GM18858 (cell line): ENCODE results near the gene DLG5.
"Not testable (repeated sequence)": the region's sequence is repeated elsewhere in the genome, so short reads cannot be mapped to it uniquely, and the experiment has no call there.

Experiments
- ATAC-seq: cut with Tn5 transposase; IDR thresholded peaks from one replicate; pipeline ENCODE4 v1.9.1; 2021; ENCODE audit not compliant: unreplicated experiment

Gene DLG5

DNA sequence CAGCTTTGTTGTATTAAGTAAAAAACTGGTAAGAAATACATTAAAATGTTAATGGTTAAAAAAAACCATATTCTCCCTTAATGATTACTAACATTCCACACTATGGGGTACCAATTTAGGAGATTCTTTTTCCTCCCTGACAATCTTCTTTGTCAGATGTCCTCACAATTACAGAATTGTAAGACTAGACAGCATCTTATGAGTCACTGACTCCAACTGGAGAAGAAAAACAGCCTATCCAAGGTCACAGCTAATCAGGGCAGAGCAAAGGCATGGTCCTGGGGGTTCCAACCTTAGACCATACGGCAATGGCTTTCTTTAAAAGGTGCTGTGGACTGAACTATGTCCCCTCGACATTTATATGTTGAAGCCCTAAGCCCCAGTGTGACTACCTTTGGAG, 127.6 kb downstream of the DLG5 start:
- no peak for ATAC-seq

DNA sequence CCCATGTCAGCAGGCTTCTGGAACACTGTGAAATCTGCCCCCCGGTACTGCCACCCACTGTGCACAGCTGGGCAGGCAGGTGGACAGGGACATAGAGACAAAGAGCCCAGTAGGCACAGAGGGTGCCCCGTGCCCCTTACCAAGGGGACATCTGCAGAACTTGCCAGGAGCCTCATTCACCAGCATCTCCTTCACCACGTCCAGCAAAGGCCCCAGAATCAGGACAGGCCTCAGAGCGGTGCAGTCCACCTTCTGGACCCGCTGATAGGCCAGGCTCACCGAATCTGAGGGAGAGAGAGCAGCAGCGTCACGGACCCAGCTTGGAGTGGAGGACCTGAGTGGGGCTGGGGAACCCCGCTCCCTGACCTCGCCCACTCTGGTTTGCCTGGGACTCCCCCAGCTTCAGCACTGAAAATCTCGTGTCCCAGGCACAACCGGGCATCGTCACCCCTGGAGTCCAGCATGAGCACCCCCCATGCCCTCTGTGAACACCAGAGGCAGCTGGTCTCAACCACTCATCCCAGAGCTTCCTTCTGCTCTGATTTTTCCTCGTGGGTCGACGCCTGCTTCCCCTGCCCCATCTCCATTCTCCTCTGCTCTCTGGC, 130.1 kb downstream of the DLG5 start:
- ATAC-seq = no peak

DNA sequence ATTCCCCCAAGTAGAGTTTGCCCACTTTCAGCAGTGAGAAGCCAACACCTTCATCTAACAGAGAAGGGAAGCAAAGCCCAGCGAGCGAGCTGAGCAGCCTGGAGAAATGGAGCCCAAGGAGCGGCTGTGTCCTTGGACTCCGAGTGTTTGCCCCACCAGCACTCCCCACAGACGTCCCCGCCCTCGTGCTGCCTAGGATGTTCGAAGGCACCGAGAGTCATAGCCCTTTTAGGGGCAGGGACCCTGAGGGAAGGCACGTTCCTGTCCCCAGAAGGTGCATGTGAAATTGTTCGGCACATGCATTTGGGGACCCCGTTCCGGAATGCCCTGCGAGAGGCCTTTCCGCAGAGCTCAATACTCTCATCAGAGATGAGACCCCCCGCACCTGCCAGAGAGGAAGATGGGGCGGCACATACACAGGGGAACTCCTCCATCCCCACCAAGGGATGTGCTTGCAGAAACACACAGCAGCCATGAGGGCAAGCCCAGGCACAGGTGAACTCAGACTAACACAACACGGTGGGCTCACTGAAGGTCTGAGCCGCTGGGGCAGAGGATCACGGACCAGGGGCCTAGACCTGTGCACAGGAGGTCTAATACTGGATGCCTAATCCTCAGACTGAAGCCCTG, 131.0 kb downstream of the DLG5 start:
- no peak for ATAC-seq

DNA sequence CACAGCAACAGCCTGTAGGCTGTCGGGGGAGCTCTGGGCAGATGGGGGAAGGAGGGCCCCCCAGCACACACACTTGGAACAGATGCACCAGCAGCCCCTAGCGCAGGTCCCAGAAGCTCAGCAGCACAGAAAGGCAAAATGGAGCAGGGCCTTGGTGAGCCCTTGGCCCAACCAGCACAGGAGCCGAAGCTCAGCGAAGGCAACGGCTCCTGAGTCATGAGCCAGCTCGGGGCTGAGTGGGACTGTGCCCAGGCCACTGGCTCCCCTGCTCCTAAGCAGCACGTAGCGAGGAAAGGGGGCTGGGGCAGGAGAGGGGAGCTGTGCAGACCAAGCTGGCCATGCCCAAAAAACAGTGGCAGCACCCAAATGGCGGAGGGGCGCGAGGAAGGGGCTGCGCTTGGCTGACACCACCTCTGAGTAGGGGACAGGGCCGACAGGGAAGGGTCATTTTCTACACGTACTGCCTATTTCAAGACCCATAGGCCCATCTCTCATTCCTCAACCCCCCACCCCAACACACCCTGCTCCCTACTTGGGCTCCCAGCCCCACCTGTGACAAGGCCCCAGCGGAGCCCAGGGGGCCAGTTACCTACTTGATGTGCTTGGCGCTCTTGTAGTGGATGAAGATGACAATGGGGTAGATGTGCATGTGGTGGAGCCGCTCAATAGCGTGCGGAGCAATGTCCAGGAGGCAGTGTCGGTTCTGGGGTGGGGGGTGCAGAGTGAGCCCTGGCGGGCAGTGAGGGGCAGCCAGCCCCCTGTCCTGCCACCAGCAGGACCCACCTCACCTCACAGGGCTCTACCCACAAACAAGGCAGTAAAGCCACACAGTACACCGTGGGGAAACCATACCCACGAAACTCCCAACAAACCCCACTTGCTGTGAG, 132.1 kb downstream of the DLG5 start:
- ATAC-seq = no peak

DNA sequence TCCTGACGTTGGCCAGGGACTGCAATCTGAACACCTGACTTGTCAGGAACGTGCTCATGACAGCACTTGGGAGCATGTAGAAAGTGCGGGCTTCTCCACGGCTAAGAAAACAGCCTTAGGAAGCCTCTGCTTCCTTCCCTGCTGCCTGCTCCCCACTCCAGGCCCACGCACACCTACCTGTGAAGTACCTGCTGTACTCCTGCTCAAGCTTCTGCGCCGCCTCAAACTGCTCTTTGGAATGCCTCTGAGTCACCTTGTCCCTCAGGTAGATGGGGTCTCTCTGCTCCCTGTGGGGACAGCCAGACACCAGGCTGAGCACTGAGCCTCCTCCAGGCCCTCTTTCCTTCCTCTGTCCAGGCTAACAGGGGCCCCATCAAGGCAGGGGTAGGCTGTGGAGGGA, 132.7 kb downstream of the DLG5 start:
- ATAC-seq = no peak

DNA sequence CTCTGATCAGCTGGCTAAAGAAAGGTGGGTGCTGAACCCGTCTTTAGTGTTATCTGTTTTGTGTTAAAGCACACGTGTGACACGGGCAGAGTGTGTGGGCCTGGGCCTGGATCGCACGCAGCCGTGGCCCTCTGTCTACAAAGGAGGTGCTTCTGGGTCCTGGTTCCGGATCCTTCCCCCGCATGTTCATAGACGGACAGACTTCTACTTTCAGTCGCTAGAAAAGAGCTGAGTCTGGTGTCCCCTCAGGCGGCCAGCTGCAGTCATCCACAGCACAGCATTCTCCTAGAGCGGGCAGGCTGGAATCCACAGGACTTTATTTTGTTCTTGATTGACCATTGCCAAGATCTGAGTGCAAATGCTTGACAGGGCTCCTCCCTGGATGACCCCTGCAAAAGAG, 134.4 kb downstream of the DLG5 start:
- ATAC-seq = no peak

DNA sequence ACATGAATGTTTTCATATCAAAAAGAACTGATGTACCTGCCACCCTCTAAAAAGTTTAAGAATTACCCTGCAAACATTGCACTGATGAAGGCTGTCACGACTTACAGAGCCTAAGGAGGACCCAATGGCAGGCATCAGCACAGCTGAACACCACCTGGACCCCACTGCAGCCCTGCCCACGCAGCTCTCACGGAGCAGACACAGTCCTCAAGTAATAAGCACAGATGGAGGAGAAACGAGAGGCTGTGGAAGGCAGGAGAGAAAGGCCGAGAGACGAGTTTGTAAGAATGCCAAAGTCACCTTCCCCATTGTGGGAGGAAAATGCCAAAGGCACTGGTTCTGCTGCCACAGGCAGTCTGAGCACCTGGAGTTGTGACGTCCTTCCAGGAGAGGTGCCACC, 135.0 kb downstream of the DLG5 start:
- no peak for ATAC-seq

DNA sequence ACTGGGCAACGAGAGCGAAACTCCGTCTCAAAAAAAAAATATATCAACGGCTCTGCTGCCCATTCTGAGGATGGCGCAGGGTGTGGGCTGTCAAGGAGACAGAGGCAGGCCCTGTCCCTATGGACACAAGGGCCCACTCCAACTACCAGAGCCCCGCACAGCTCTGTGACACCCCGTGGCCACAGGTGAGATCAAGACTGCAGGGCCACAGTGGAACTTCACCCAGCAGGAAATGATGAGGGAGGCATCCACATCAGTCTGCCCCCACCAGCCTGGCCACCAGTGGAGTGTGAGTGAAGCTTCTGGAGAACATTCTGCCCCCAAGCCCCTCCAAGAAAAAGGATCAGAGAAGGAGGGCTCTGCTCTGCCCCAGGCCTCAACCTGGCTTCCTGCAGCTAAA, 136.7 kb downstream of the DLG5 start:
- ATAC-seq = no peak

DNA sequence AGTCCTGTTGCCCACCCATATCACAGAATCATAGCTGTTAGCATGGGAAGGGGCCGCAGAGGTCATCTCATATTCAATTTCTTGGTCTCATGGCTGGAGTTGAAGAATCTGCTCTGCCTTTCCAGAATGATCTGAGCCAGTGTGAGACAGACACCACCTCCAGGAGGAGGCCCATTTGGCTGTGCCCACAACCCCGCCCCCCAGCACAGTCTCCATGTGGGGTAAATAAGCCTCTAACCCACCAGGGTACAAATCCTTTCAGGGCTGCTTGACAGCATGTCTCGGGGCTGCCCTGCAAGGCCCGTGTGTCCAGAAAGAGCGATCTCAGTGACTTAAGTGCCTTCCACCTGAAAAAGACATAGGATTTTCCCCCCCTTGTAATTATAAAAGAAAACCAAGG, 137.5 kb downstream of the DLG5 start:
- ATAC-seq = no peak

DNA sequence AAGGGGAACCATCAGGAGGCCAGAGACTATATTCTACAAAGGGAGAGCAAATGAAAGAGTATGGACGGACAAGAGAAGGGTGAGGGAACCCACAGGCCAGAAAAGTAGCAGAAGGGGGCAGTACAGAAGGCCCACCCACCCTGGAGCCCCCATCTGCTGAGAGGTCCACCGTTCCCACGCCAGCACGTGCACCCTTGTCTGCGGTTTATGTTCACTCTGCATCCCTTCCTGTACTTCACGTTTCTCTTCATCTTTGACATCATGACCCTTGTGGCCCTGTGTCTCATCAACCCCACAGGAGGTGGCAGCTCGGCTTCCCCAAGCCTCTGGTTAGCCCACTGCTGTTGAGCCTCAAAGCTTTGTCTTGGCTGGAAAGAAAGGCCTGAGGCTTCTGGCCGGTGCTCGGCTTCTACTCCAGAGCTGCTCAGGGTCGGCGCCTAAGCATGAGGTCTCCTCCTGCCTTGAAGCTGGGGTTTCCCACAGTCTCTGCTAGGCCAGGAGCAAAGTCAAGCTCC, 138.0 kb downstream of the DLG5 start:
- no peak for ATAC-seq

DNA sequence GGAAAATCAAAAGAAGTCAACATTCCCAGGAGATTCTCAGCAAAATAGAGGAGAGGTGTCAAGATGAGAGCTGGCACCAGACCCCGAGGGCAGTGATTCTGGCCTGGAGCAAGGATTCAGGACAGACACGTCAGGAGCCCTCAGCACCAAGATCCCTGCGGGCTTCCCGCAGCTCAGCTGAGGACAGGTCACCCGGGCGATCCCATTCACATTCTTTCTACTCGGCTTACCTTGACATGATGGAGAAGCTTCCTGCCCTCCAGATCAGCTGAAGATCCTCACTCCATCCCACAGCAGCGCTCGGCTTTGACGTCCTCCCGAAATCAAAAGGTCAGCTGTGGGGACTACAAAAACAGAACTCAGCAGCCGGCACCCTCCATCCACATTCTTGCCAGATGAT, 139.1 kb downstream of the DLG5 start:
- no peak for ATAC-seq

DNA sequence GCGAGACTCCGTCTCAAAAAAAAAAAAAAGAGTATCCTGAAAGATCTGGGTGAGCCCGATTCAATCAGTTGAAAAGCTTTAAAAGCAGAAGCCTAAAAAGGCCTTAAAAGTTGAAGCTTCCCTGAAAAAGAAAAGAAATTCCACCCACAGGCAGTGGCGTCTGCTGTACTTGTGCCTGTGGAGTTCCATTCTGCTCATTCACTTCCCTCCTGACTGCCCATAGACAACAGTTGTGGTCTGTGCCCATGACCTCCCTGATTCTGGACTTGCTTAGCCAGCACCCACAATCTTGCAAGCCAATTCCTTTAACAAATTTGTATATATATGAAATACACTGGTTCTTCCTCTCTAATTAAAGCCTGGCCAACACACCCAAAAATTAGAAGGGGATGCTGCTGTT, 141.7 kb downstream of the DLG5 start:
- ATAC-seq = no peak

DNA sequence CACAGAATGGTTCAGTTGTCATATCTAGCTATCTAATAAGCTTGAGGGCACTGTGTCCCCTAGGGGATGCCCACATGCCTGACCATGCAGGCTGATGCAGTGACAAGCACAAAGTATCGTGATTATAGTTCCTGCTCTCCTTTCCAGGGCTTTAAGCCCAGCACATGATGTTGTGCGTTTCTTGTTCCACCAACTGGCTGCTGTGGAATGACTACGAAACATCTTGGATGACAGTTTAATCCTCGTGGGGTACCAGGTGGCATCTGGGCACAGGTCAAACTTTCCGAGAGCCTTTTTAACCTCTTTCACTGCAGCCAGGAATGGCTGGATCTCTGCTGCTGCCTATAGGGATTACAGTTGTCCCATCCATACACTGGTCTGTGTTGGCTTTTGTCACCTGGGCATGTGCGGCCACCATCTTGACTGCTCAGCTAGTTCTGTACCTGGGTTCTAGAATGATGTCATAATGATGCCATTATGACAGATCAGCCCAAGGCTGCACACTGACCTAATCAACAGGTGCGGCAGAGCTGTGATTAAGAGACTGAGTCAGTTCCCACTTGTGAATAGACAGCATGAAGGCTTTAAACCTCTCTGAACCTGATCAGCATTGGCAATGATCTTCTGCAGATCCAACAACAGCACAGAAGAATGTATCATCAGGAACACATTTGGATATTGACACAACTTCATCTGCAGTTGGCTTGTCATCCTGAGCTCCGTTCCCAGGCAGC, 144.1 kb downstream of the DLG5 start:
- ATAC-seq = no peak

DNA sequence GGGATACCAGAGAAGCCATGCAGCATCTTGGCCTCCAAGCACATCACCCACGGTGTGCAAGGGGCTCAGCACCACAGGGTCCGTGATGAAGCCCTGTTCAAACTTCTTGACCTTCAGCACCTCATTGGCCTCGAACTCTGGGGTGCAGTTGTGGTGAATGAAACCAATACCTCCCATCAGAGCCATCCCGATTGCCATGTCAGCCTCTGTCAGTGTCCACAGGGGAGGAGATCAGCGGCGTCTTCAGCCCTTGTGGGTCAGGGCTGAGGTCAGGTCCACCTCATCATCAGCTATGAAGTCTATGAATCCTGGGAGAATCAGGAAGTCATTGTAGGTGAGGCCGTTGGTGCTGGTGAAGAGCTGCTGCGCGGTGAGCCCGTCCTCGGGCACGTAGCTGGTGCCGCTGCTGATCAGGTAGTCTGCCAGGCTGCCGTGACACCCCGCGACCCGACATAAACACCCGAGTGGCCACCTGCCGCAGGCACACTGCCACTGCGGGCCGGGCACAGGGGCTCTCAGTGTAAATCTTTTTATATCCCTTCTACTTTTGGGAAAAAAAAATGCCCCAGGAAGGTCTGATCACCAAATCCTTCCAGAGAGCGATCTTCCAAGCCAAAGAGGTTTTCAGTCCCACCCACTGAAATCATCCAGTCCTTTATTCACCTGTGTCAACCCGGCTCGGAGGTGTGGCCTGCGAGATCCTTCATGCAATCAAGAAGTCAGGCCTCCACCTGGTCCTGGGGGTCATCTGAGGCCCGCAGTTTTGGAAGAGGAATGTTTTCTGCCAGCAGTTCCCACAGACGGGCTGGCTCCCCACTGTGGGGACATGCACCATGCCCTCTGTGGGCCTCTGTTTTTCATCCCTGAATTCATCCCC, 144.9 kb downstream of the DLG5 start:
- no peak for ATAC-seq

DNA sequence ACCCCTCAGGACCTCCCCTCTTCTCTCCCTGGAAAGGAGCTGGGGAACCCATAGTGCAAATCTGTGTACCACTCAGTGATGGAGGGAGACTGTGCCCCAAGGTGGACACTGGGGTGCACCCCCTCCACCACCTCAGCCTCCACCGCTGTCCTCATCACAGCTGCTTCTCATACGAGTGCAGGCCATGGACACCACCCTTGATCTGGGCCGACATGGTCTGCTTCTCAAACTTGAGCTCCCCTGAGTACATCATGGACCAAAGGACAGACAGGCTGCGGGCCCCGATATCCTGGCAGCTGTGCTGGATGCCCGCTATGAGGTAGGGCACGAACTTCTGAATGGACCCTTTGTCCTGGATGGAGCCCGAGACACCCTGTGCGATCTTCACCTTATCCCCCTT, 146.4 kb downstream of the DLG5 start:
- ATAC-seq = no peak

DNA sequence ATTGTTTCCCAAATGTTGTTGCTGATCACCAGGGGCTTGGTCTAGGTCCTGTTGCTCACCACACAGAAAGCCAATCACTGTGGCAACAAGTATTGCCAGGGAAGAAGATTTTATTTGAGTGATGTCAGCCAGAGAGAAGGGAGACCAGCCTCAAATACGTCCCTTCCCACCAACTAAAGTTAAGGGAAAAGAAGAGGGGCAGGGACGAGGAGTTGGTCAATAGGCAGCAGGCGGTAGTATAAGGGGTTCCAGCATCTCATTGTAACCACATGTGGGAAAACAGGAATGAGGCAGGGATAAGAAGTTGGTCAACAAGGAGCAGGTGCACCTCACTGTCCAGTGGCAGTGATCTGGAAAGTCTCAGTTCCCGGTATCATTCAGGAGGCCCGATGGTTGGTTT, 150.1 kb downstream of the DLG5 start:
- no peak for ATAC-seq

DNA sequence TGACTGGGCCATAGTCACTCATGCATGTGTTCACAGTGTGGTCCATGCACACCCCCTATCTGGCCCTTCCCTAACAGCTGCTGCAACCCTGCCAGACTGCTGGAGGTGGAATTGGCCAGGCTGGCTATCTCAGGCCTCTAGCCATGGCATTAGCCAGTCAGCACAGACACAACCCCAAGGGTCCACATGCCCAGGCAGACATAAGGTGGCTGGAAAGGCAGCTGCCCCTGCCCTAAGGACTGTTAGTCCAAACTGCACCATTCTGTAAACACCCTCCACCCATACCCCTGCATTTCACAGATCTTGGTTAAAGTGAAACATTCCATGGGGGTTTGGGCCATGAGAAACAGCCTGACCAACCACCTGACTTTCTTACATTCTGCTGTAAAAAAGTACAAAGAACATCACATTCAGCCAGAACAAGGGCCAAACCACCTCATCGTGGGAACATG, 151.6 kb downstream of the DLG5 start:
- ATAC-seq = no peak

DNA sequence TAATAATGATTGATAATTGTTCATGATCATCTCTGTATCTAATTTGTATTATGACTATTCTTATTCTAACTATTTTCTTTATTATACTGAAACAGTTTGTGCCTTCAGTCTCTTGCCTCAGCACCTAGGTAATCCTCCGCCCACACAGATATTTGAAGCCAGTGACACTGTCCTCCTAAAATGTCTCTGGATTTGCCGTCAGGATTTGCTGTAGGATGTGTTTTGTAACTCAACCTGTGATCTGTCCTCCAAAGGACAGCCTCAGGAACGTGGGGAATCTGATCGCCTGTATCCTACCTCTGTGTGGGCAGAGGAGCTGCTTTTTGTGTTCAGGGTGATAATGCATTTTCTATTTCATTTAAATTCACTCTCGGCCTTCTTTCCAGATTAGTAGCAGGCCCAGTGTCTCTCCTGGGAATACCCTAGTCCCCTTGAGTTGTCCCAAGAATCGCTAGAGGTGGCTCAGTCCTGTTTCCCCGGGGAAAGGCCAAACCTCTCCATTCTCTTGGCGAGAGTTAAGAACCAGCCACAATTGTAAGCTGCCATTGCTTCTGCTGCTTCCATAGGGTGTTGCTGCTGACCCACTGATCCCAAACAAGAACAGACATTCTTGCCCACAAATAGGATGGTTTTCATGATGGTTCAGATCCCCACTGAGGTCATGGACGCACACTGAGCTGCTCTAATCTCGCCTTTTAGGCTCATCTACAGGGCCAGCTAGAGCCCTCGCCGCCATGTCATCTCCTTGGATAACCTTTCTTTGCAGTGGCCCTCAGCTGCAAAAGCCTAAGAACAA, 152.7 kb downstream of the DLG5 start:
- no peak for ATAC-seq

DNA sequence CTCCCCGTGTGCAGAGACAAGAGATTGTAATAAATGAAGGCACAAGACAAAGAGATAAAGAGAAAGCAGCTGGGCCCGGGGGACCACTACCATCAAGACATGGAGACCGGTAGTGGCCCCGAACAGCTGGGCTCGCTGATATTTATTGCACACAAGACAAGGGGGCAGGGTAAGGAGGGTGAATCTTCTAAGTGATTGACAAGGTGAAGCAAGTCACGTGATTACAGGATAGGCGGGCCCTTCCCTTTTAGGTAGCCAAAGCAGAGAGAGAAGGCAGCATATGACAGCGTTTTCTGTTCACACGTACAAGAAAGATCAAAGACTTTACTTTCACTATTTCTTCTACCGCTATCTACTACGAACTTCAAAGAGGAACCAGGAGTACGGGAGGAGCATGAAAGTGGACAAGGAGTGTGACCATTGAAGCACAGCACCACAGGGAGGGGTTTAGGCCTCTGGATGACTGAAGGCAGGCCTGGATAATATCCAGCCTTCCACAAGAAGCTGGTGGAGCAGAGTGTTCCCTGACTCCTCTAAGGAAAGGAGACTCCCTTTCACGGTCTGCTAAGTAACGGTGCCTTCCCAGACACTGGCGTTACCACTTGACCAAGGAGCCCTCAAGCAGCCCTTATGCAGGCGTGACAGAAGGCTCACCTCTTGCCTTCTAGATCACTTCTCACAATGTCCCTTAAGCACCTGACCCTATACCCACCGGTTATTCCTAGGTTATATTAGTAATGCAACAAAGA, 153.5 kb downstream of the DLG5 start:
- not testable (repeated sequence) for ATAC-seq
